Transverse colon (tissue), 4 donors: ENCODE measurements around the gene ALDH7A1. TPM values are rescaled to one million over a fixed set of nuclear protein-coding genes. Genes with fewer than 3 reads are reported as not detected.
A peak's percentile ranks its signal among the peaks of the same experiment; 100 is the strongest.

ENCODE experiments used
- DNase-seq: peaks from one replicate; pipeline ENCODE4 v3.0.0-alpha.2; 2019
- H3K27ac ChIP-seq, 4 donors: fragments of 200-600 bp; sonication (generic); 2 replicates each; pipeline ENCODE4 v1.5.1; 2016 to 2018; ENCODE audit warnings: inconsistent platforms in 4 of 4
- H3K27me3 ChIP-seq: fragments of 200-600 bp; sonication (generic); 2 replicates; pipeline ENCODE4 v1.5.1; 2017; ENCODE audit warnings: inconsistent platforms
- H3K36me3 ChIP-seq, 4 donors: fragments of 200-600 bp; sonication (generic); 2 replicates each; pipeline ENCODE4 v1.5.1; 2017 to 2019; ENCODE audit warnings: inconsistent platforms in 4 of 4
- H3K4me1 ChIP-seq, 4 donors: fragments of 200-600 bp; sonication (generic); 2 replicates each; pipeline ENCODE4 v1.5.1; 2017 to 2020; ENCODE audit warnings: inconsistent platforms in 4 of 4
- H3K4me3 ChIP-seq, 4 donors: fragments of 200-600 bp; sonication (generic); 1 replicate in 1 of 4; 2 replicates in 3 of 4; pipeline versions ENCODE4 v1.5.1 to v1.6.1; 2017 to 2019; ENCODE audit warnings: inconsistent platforms in 4 of 4
- H3K9me3 ChIP-seq, 2 donors: fragments of 200-600 bp; sonication (generic); 2 replicates each; pipeline ENCODE4 v1.5.1; 2017 to 2019; ENCODE audit warnings: inconsistent platforms in 2 of 2
- CTCF ChIP-seq, 5 experiments: fragments of 200-600 bp in 3 of 5; fragments of 450-650 bp in 2 of 5; sonication (generic) in 3 of 5; IDR thresholded peaks; 1 replicate in 2 of 5; 2 replicates in 3 of 5; pipeline ENCODE4 v1.5.1; 2016 to 2017; ENCODE audit warnings: antibody characterized with exemption in 5 of 5, inconsistent platforms in 3 of 5, mild to moderate bottlenecking in 2 of 5, moderate library complexity in 1 of 5
- EP300 ChIP-seq: sonication (generic); formaldehyde crosslinking; IDR thresholded peaks from one replicate; pipeline ENCODE4 v1.6.1; 2017; ENCODE audit warnings: antibody characterized with exemption, low read depth
- POLR2A ChIP-seq: fragments of 450-650 bp; IDR thresholded peaks from one replicate; pipeline ENCODE4 v1.6.1; 2016; ENCODE audit warnings: antibody characterized with exemption, mild to moderate bottlenecking, moderate library complexity
- POLR2AphosphoS5 ChIP-seq, 3 donors: sonication (generic); formaldehyde crosslinking; IDR thresholded peaks; one replicate each; pipeline ENCODE4 v1.6.1; 2016; ENCODE audit warnings: antibody characterized with exemption in 3 of 3
- WGBS, 2 donors: methylation state at CpG; one replicate each; pipeline ENCODE4 v1.1.5; 2018; ENCODE audit warnings: low coverage in 1 of 2; 5-methylcytosine and 5-hydroxymethylcytosine counted together
- in situ Hi-C, 4 donors: fragments of 200-750 bp; cut with MboI; loops; one replicate each; pipeline versions ENCODE4 v1.15.0 to v1.15.1; 2017; ENCODE audit warnings: low sequenced_read_pairs in 3 of 4, low pct_ligation_motif_present in 1 of 4, low pct_unique_long_range_greater_than_20kb in 1 of 4
- intact Hi-C: fragments of 100-400 bp; cut with DNase I; formaldehyde crosslinking; loops from one replicate; pipeline ENCODE4 v1.15.1; 2023; ENCODE audit warnings: low total_unique reads
- total RNA-seq, 4 donors: library from RNA; depleted of rRNA; stranded (reverse); fragments of >200 nt; gene quantifications; one replicate each; pipeline ENCODE4 v1.1.0, GENCODE V29; 2016

The ALDH7A1 gene
- total RNA-seq, 4 donors from 2014 or later = 9.8 to 33.3 (median 15.1) TPM

- TF ChIP-seq POLR2AphosphoS5 (IDR thresholded peaks at IDR 0.05) (no peak), EP300 (no peak), CTCF (IDR thresholded peaks at IDR 0.05) (peak in 4 of 5 experiments; percentile 20 to 36 (median 24)), POLR2A (no peak)
Observed at GRCh38 chr5:126492939-126493338, 102.1 kb downstream of the ALDH7A1 start.

GRCh38 chr5:126490167-126490940 is 104.7 kb downstream of the ALDH7A1 start:
- no peak overlapping the region for H3K4me3 ChIP-seq
- H3K27me3 ChIP-seq = no peaks in the 10 kb centered on the region
- peak overlapping the region in 3 of 4 donors; percentile 9 to 42 (median 21) for H3K27ac ChIP-seq
- WGBS, 2 donors = 84 to 86% methylated on average over 7 to 12 of the region's 12 CpGs
- TF ChIP-seq POLR2A (no peak), POLR2AphosphoS5 (IDR thresholded peaks at IDR 0.05) (no peak), EP300 (no peak), CTCF (IDR thresholded peaks at IDR 0.05) (no peak)
- intact Hi-C loops (no loop called here), in situ Hi-C loops (no loop called here)
- no peak for DNase-seq
- H3K9me3 ChIP-seq = no peaks in the 10 kb centered on the region
- H3K36me3 ChIP-seq = peaks cover 0 to 62% (median 16%) of the 10 kb centered on the region in 4 donors
- peaks cover 0 to 6% (median 0%) of the 10 kb centered on the region in 4 donors for H3K4me1 ChIP-seq

More at GRCh38 chr5:126492939-126493338, 102.1 kb downstream of the ALDH7A1 start:
- Histone ChIP-seq H3K4me1 (peaks cover 0 to 5% (median 0%) of the 10 kb centered on the region in 4 donors), H3K36me3 (peaks cover 0 to 41% (median 5%) of the 10 kb centered on the region in 4 donors), H3K27ac (no peak overlapping the region), H3K27me3 (no peaks in the 10 kb centered on the region), H3K4me3 (no peak overlapping the region), H3K9me3 (no peaks in the 10 kb centered on the region)
- intact Hi-C loops (no loop called here), in situ Hi-C loops (no loop called here)
- no peak for DNase-seq
- WGBS, 2 donors = 73 to 82% methylated on average over 5 to 8 of the region's 8 CpGs

GRCh38 chr5:126488443-126489065 is 106.5 kb downstream of the ALDH7A1 start:
- TF ChIP-seq EP300 = no peak
- no peak for TF ChIP-seq POLR2AphosphoS5 (IDR thresholded peaks at IDR 0.05)
- TF ChIP-seq POLR2A = no peak
- Histone ChIP-seq H3K36me3 (peaks cover 0 to 76% (median 22%) of the 10 kb centered on the region in 4 donors), H3K4me3 (no peak overlapping the region), H3K9me3 (no peaks in the 10 kb centered on the region), H3K27ac (peak overlapping the region; percentile 28 to 39 (median 32)), H3K27me3 (no peaks in the 10 kb centered on the region), H3K4me1 (peaks cover 0 to 6% (median 0%) of the 10 kb centered on the region in 4 donors)
- in situ Hi-C loops (no loop called here), intact Hi-C loops (no loop called here)
- 71 to 77% methylated on average over 7 of the region's 7 CpGs for WGBS, 2 donors
- DNase-seq = no peak

- no peak for DNase-seq
- H3K4me1 ChIP-seq = peaks cover 0 to 10% (median 2%) of the 10 kb centered on the region in 4 donors
- H3K9me3 ChIP-seq = no peaks in the 10 kb centered on the region
- H3K27me3 ChIP-seq = no peaks in the 10 kb centered on the region
- no peak overlapping the region for H3K4me3 ChIP-seq
- H3K36me3 ChIP-seq = peaks cover 0 to 66% (median 22%) of the 10 kb centered on the region in 4 donors
- intact Hi-C loops (no loop called here), in situ Hi-C loops (no loop called here)
- peak overlapping the region in 3 of 4 donors; percentile 28 to 39 (median 35) for H3K27ac ChIP-seq
- TF ChIP-seq POLR2A = no peak
- no peak for TF ChIP-seq EP300
- no peak for TF ChIP-seq CTCF (IDR thresholded peaks at IDR 0.05)
- no peak for TF ChIP-seq POLR2AphosphoS5 (IDR thresholded peaks at IDR 0.05)
Observed at GRCh38 chr5:126487596-126487995, 107.4 kb downstream of the ALDH7A1 start.
